ENCODE measurements around the gene SMS.

- no peak for TF ChIP-seq POLR2A (IDR thresholded peaks at IDR 0.05)
- no peak for TF ChIP-seq CTCF (IDR thresholded peaks at IDR 0.05)
These were observed 7.2 kb downstream of the SMS start for GRCh38 chrX:21947671-21948070.

Measured in uterus (tissue), 2 donors.